A549 (cell line): ENCODE measurements around the gene GADD45B. TPM values are rescaled to one million over a fixed set of nuclear protein-coding genes. Genes with fewer than 3 reads are reported as not detected.
"Not testable (repeated sequence)": the region's sequence is repeated elsewhere in the genome, so short reads cannot be mapped to it uniquely, and the experiment has no call there.

Source experiments
- ATAC-seq, 2 experiments: fragments of 200-7000 bp in 1 of 2; fragments of >200 bp in 1 of 2; cut with Nextera tagmentation in 1 of 2; cut with Tn5 transposase in 1 of 2; 3 replicates each; pipeline versions ENCODE4 v1.8.0 to v1.9.1; 2018 to 2020; ENCODE audit warnings: mild to moderate bottlenecking in 1 of 2, moderate library complexity in 1 of 2
- CTCF ChIA-PET: fragments of 300-600 bp; sonication (Branson Sonifier 250); formaldehyde crosslinking; extraction: SDS; loops from one replicate; lab custom pipeline; 2021; ENCODE audit warnings: antibody characterized with exemption, inconsistent platforms; lab: Yijun Ruan, JAX
- POLR2A ChIA-PET: fragments of 350-600 bp; formaldehyde crosslinking; extraction: SDS; loops from one replicate; lab custom pipeline; 2021; ENCODE audit warnings: antibody characterized with exemption, inconsistent platforms; lab: Yijun Ruan, JAX
- DNase-seq, 2 experiments: peaks; one replicate each; pipeline versions ENCODE4 v3.0.0 to v3.0.0-alpha.2; 2011 to 2016; ENCODE audit warnings: low read depth in 1 of 2, low spot score in 1 of 2
- FAIRE-seq: peaks from 2 replicates; lab custom pipeline; 2011; peaks lifted over from hg19 to GRCh38; lab: Jason Lieb, UNC
- H3K27ac ChIP-seq, 2 experiments: fragments of >200 bp; sonication (Bioruptor Twin); formaldehyde crosslinking; 3 replicates each; pipeline ENCODE4 v1.5.1; 2016 to 2017
- H3K4me1 ChIP-seq: fragments of >200 bp; sonication (Bioruptor Twin); formaldehyde crosslinking; 3 replicates; pipeline ENCODE4 v1.6.1; 2016
- H3K4me2 ChIP-seq: fragments of >200 bp; sonication (Bioruptor Twin); formaldehyde crosslinking; 3 replicates; pipeline ENCODE4 v1.6.1; 2016
- H3K4me3 ChIP-seq: fragments of >200 bp; sonication (Bioruptor Twin); formaldehyde crosslinking; 3 replicates; pipeline ENCODE4 v1.5.1; 2016
- H3K9me3 ChIP-seq: fragments of >200 bp; sonication (Bioruptor Twin); formaldehyde crosslinking; 3 replicates; pipeline ENCODE4 v1.6.1; 2016
- BCL3 ChIP-seq: fragments of >200 bp; sonication (Bioruptor Twin); formaldehyde crosslinking; IDR thresholded peaks from 3 replicates; pipeline ENCODE4 v1.6.1; 2016
- CTCF ChIP-seq: fragments of >200 bp; sonication (Bioruptor Twin); formaldehyde crosslinking; IDR thresholded peaks from 3 replicates; pipeline ENCODE4 v1.5.1; 2016
- E2F6 ChIP-seq: IDR thresholded peaks from 2 replicates; pipeline ENCODE4 v1.6.1; 2012; ENCODE audit warnings: low read depth, borderline replicate concordance
- EHMT2 ChIP-seq: fragments of 200-600 bp; sonication (generic); IDR thresholded peaks from 2 replicates; pipeline ENCODE4 v1.6.1; 2016; ENCODE audit warnings: antibody characterized with exemption, low read depth, mild to moderate bottlenecking, moderate library complexity
- EP300 ChIP-seq, 2 experiments: fragments of >200 bp; sonication (Bioruptor Twin); formaldehyde crosslinking; IDR thresholded peaks; 2 replicates in 1 of 2; 3 replicates in 1 of 2; pipeline ENCODE4 v1.6.1; 2016 to 2017
- ESRRA ChIP-seq: fragments of 150-350 bp; IDR thresholded peaks from 2 replicates; pipeline ENCODE4 v1.6.1; 2014; ENCODE audit warnings: mild to moderate bottlenecking, low read length, borderline replicate concordance
- FOSL2 ChIP-seq, 2 experiments: fragments of 450-650 bp in 1 of 2; fragments of >200 bp in 1 of 2; sonication (Bioruptor Twin) in 1 of 2; formaldehyde crosslinking; IDR thresholded peaks; 2 replicates each; pipeline versions ENCODE4 v1.5.0 to v1.6.1; 2016 to 2020; ENCODE audit warnings: mild to moderate bottlenecking in 1 of 2, moderate library complexity in 1 of 2
- FOXS1 ChIP-seq: fragments of 250-450 bp; sonication (Bioruptor Pico); IDR thresholded peaks from 2 replicates; pipeline ENCODE4 v1.5.0; 2020; ENCODE audit warnings: mild to moderate bottlenecking, moderate library complexity
- HDAC2 ChIP-seq: fragments of 200-600 bp; sonication (generic); IDR thresholded peaks from 2 replicates; pipeline ENCODE4 v1.6.1; 2016
- HES2 ChIP-seq: fragments of >200 bp; sonication (Bioruptor Twin); formaldehyde crosslinking; IDR thresholded peaks from 2 replicates; pipeline ENCODE4 v1.6.1; 2016
- HOXB13 ChIP-seq: fragments of 250-450 bp; sonication (Bioruptor Pico); IDR thresholded peaks from 2 replicates; pipeline ENCODE4 v1.5.0; 2020; ENCODE audit warnings: low read depth, mild to moderate bottlenecking, moderate library complexity
- HOXB5 ChIP-seq: fragments of 250-450 bp; sonication (Bioruptor Pico); IDR thresholded peaks from 2 replicates; pipeline ENCODE4 v1.5.0; 2020; ENCODE audit warnings: mild to moderate bottlenecking, moderate library complexity
- JUN ChIP-seq, 2 experiments: fragments of >200 bp; sonication (Bioruptor Twin); formaldehyde crosslinking; IDR thresholded peaks; 2 replicates in 1 of 2; 3 replicates in 1 of 2; pipeline ENCODE4 v1.6.1; 2016 to 2017
- KDM1A ChIP-seq: fragments of 200-600 bp; sonication (generic); IDR thresholded peaks from 2 replicates; pipeline ENCODE4 v1.6.1; 2016; ENCODE audit warnings: low read depth, mild to moderate bottlenecking
- NPAS2 ChIP-seq: fragments of 250-450 bp; sonication (Bioruptor Pico); IDR thresholded peaks from 2 replicates; pipeline ENCODE4 v1.8.0; 2022; ENCODE audit warnings: mild to moderate bottlenecking, moderate library complexity, borderline replicate concordance
- POLR2A ChIP-seq: IDR thresholded peaks from 2 replicates; pipeline ENCODE4 v1.6.1; 2012; ENCODE audit warnings: mild to moderate bottlenecking, low read length
- RAD21 ChIP-seq, 2 experiments: fragments of >200 bp in 1 of 2; sonication (Bioruptor Twin) in 1 of 2; formaldehyde crosslinking in 1 of 2; IDR thresholded peaks in 1 of 2; conservative IDR thresholded peaks in 1 of 2; 2 replicates in 1 of 2; 3 replicates in 1 of 2; pipeline ENCODE4 v1.6.1; 2012 to 2018; ENCODE audit warnings: inconsistent platforms in 1 of 2
- RNF2 ChIP-seq: fragments of 200-600 bp; sonication (generic); IDR thresholded peaks from 2 replicates; pipeline ENCODE4 v1.6.1; 2016; ENCODE audit warnings: low read depth, mild to moderate bottlenecking, antibody characterized with exemption, moderate library complexity, borderline replicate concordance
- SREBF2 ChIP-seq: fragments of 450-650 bp; IDR thresholded peaks from 2 replicates; pipeline ENCODE4 v1.6.1; 2014; ENCODE audit warnings: mild to moderate bottlenecking, moderate library complexity
- TFCP2L1 ChIP-seq: fragments of 250-450 bp; sonication (Bioruptor Pico); IDR thresholded peaks from 2 replicates; pipeline ENCODE4 v1.5.0; 2021; ENCODE audit warnings: mild to moderate bottlenecking
- USF2 ChIP-seq: fragments of 450-650 bp; IDR thresholded peaks from 2 replicates; pipeline ENCODE4 v1.6.1; 2014; ENCODE audit warnings: antibody characterized with exemption
- ZC3H11A ChIP-seq: fragments of 450-650 bp; IDR thresholded peaks from 2 replicates; pipeline ENCODE4 v1.6.1; 2014; ENCODE audit warnings: antibody characterized with exemption, mild to moderate bottlenecking
- ZFP36 ChIP-seq: fragments of 450-650 bp; IDR thresholded peaks from 2 replicates; pipeline ENCODE4 v1.6.1; 2014; ENCODE audit warnings: borderline replicate concordance; ENCODE audit not compliant: partially characterized antibody
- WGBS: methylation state at CpG from one replicate; pipeline ENCODE4 v1.1.6; 2017; ENCODE audit errors: missing lambda C conversion rate; 5-methylcytosine and 5-hydroxymethylcytosine counted together
- polyA plus RNA-seq, 4 experiments: library from polyadenylated mRNA; depleted of rRNA in 3 of 4; stranded (reverse); fragments of >200 nt; fragmentation: RNase III in 1 of 4; extraction: RNeasy Plus Mini Kit Qiagen cat#74134 plus additional on column Dnase treatment in 1 of 4; gene quantifications; 2 replicates in 3 of 4; 3 replicates in 1 of 4; pipeline ENCODE4 v1.2.3, GENCODE V29; 2011 to 2017

GADD45B gene
- polyA plus RNA-seq, 2 of the 4 experiments (the other 2 are of a cell fraction), result 39.9 to 72.5 TPM

GRCh38 chr19:2516727-2517126 lies 40.8 kb downstream of the GADD45B start (continued):
- no peak for TF ChIP-seq EHMT2

- peak overlapping the region; percentile 41 to 74; a peak in 4 of 6 replicates for H3K27ac ChIP-seq
These were observed 42.1 kb downstream of the GADD45B start for GRCh38 chr19:2517881-2518601.

GRCh38 chr19:2518856-2519255 lies 42.9 kb downstream of the GADD45B start:
- H3K4me3 ChIP-seq, FAIRE-seq, H3K9me3 ChIP-seq, ATAC-seq, DNase-seq, H3K4me2 ChIP-seq: not testable (repeated sequence)
- ChIA-PET CTCF (interaction anchor here (0.6 to 2.8 kb wide), 3 partner anchors 9 to 60 kb away, joined by 3 to 9 read pairs (median 4); no protein-coding TSS in a partner anchor), POLR2A (interaction anchor here (0.7 to 1.5 kb wide), 3 partner anchors 42 to 102 kb away, joined by 3 to 4 read pairs (median 4); no protein-coding TSS in a partner anchor)
- 86% methylated on average over 10 of the region's 11 CpGs for WGBS
- Histone ChIP-seq H3K27ac (peak overlapping the region in 1 of 2 experiments; percentile 74; a peak in 1 of 6 replicates), H3K4me1 (peaks cover 17% of the 10 kb centered on the region)

More at GRCh38 chr19:2517881-2518601, 42.1 kb downstream of the GADD45B start:
- Histone ChIP-seq H3K4me2 (0 out of 3 replicates have a peak overlapping the region, but pooled peaks have one; percentile 12), H3K9me3 (no peaks in the 10 kb centered on the region), H3K4me3 (no peak overlapping the region), H3K4me1 (peaks cover 9% of the 10 kb centered on the region; the same call in 2 of the 3 replicates)
- no peak for TF ChIP-seq SREBF2
- TF ChIP-seq HOXB5 (CRISPR knock-in tag), result no peak
- no peak for TF ChIP-seq HDAC2
- no peak for TF ChIP-seq RAD21 (conservative IDR thresholded peaks at IDR 0.05 in 1 of 2, IDR thresholded peaks at IDR 0.05 in 1 of 2)
- TF ChIP-seq JUN (IDR thresholded peaks at IDR 0.05), result no peak
- no peak for TF ChIP-seq RNF2
- no peak for TF ChIP-seq ZC3H11A
- TF ChIP-seq FOSL2 (IDR thresholded peaks at IDR 0.05), result no peak
- TF ChIP-seq FOSL2 (CRISPR knock-in tag; IDR thresholded peaks at IDR 0.05), result no peak
- TF ChIP-seq FOXS1 (CRISPR knock-in tag), result no peak
- no peak for TF ChIP-seq HES2
- no peak for TF ChIP-seq ESRRA
- TF ChIP-seq ZFP36, result no peak
- TF ChIP-seq NPAS2, result no peak
- no peak for TF ChIP-seq E2F6
- TF ChIP-seq HOXB13 (CRISPR knock-in tag), result no peak
- TF ChIP-seq TFCP2L1 (CRISPR knock-in tag), result no peak
- no peak for TF ChIP-seq EP300 (IDR thresholded peaks at IDR 0.05)
- CTCF ChIA-PET, result interaction anchor here (0.6 kb wide), 1 partner anchor 71 kb away, joined by 3 read pairs; no protein-coding TSS in a partner anchor
- POLR2A ChIA-PET, result interaction anchor here (1.2 to 1.5 kb wide), 2 partner anchors 41 to 42 kb away, joined by 3 to 4 read pairs; partner anchors contain the start of gene GADD45B
- no peak for DNase-seq
- 68% methylated on average over 25 of the region's 35 CpGs for WGBS
- no peak for FAIRE-seq
- ATAC-seq, result no peak

- no peak for DNase-seq
- no peak overlapping the region for H3K4me3 ChIP-seq
- TF ChIP-seq CTCF (no peak), BCL3 (no peak), KDM1A (no peak), POLR2A (no peak), USF2 (no peak), JUN (IDR thresholded peaks at IDR 0.05) (no peak)
- TF ChIP-seq, all 56 proteins: peak for 0
- ChIA-PET CTCF (interaction anchor here (1.1 to 2.8 kb wide), 4 partner anchors 10 to 61 kb away, joined by 3 to 9 read pairs (median 5); no protein-coding TSS in a partner anchor), POLR2A (interaction anchor here (0.7 to 0.8 kb wide), 2 partner anchors 60 to 101 kb away, joined by 3 to 4 read pairs; no protein-coding TSS in a partner anchor)
- WGBS, result 92% methylated on average over 6 of the region's 6 CpGs
- no peak overlapping the region for H3K27ac ChIP-seq
- ATAC-seq, result no peak
- H3K4me2 ChIP-seq, result no peak overlapping the region
- H3K4me1 ChIP-seq, result peaks cover 24% of the 10 kb centered on the region
- FAIRE-seq, result no peak
- no peaks in the 10 kb centered on the region for H3K9me3 ChIP-seq
These were observed 43.6 kb downstream of the GADD45B start for GRCh38 chr19:2519482-2519881.
